HL-60 (cell line): ENCODE data around the gene WTIP.

Source experiments
- GABPA ChIP-seq: IDR thresholded peaks from 2 replicates; pipeline ENCODE4 v1.6.1; 2012; ENCODE audit warnings: low read depth
- POLR2AphosphoS5 ChIP-seq: IDR thresholded peaks from 2 replicates; pipeline ENCODE4 v1.6.1; 2012; ENCODE audit warnings: low read depth
- REST ChIP-seq: IDR thresholded peaks from 2 replicates; pipeline ENCODE4 v1.6.1; 2012; ENCODE audit warnings: low read depth; ENCODE audit not compliant: insufficient replicate concordance
- SPI1 ChIP-seq: IDR thresholded peaks from 2 replicates; pipeline ENCODE4 v1.6.1; 2012; ENCODE audit warnings: low read depth, mild to moderate bottlenecking, borderline replicate concordance
- TF ChIP-seq, protein P1 (sequence below): IDR thresholded peaks from one replicate; pipeline ENCODE4 v1.5.1; 2011; ENCODE audit warnings: low read length, control low read depth, inconsistent platforms; ENCODE audit not compliant: insufficient read depth

GRCh38 chr19:34500656-34501120, 19.1 kb downstream of the WTIP start:
- TF ChIP-seq, protein P1, sequence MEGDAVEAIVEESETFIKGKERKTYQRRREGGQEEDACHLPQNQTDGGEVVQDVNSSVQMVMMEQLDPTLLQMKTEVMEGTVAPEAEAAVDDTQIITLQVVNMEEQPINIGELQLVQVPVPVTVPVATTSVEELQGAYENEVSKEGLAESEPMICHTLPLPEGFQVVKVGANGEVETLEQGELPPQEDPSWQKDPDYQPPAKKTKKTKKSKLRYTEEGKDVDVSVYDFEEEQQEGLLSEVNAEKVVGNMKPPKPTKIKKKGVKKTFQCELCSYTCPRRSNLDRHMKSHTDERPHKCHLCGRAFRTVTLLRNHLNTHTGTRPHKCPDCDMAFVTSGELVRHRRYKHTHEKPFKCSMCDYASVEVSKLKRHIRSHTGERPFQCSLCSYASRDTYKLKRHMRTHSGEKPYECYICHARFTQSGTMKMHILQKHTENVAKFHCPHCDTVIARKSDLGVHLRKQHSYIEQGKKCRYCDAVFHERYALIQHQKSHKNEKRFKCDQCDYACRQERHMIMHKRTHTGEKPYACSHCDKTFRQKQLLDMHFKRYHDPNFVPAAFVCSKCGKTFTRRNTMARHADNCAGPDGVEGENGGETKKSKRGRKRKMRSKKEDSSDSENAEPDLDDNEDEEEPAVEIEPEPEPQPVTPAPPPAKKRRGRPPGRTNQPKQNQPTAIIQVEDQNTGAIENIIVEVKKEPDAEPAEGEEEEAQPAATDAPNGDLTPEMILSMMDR: no peak
- no peak for TF ChIP-seq REST
- no peak for TF ChIP-seq POLR2AphosphoS5
- TF ChIP-seq SPI1: no peak
- TF ChIP-seq GABPA: no peak
